MM.1S (cell line): ENCODE measurements around the gene CPXM2.

Experiments
- CTCF ChIP-seq: fragments of 300-600 bp; sonication (generic); IDR thresholded peaks from 2 replicates; pipeline ENCODE4 v1.5.1; 2016; ENCODE audit warnings: antibody characterized with exemption, low read length, mixed read lengths
- EZH2 ChIP-seq: fragments of 300-600 bp; sonication (generic); optimal IDR thresholded peaks from 2 replicates; pipeline ENCODE3; 2017; ENCODE audit warnings: low read depth, mild to moderate bottlenecking, antibody characterized with exemption, low read length, mixed read lengths

GRCh38 chr10:123888751-123889150, 2.9 kb downstream of the CPXM2 start:
- TF ChIP-seq CTCF (no peak), EZH2 (no peak)
